ENCODE measurements around the gene ANTXRL.

ANTXRL gene

GRCh38 chr10:46308666-46309450, 22.1 kb downstream of the ANTXRL start:
- H3K4me3 ChIP-seq (replicated peaks; ENCODE audit: insufficient read depth, low read length) = no peak overlapping the region
- no peaks in the 10 kb centered on the region for H3K27me3 ChIP-seq (ENCODE audit: insufficient read depth, poor library complexity, severe bottlenecking)
- DNase-seq (ENCODE audit: low read depth in 1 of 2, low spot score in 1 of 2) = no peak
- no peak for TF ChIP-seq GABPA (IDR thresholded peaks at IDR 0.05; ENCODE audit: low read depth)
- H3K27ac ChIP-seq (replicated peaks) = no peak overlapping the region

- H3K27me3 ChIP-seq (ENCODE audit: insufficient read depth, poor library complexity, severe bottlenecking) = no peaks in the 10 kb centered on the region
- DNase-seq (ENCODE audit: low read depth in 1 of 2, low spot score in 1 of 2) = peak in 1 of 2 experiments; percentile 40
- TF ChIP-seq POLR2AphosphoS5 (IDR thresholded peaks at IDR 0.05; ENCODE audit: low read depth) (no peak), REST (IDR thresholded peaks at IDR 0.05; ENCODE audit: insufficient replicate concordance, low read depth) (no peak)
- TF ChIP-seq, protein P1, sequence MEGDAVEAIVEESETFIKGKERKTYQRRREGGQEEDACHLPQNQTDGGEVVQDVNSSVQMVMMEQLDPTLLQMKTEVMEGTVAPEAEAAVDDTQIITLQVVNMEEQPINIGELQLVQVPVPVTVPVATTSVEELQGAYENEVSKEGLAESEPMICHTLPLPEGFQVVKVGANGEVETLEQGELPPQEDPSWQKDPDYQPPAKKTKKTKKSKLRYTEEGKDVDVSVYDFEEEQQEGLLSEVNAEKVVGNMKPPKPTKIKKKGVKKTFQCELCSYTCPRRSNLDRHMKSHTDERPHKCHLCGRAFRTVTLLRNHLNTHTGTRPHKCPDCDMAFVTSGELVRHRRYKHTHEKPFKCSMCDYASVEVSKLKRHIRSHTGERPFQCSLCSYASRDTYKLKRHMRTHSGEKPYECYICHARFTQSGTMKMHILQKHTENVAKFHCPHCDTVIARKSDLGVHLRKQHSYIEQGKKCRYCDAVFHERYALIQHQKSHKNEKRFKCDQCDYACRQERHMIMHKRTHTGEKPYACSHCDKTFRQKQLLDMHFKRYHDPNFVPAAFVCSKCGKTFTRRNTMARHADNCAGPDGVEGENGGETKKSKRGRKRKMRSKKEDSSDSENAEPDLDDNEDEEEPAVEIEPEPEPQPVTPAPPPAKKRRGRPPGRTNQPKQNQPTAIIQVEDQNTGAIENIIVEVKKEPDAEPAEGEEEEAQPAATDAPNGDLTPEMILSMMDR (IDR thresholded peaks at IDR 0.05; ENCODE audit: insufficient read depth, low read length) = no peak
Measured at GRCh38 chr10:46309511-46310142, 22.8 kb downstream of the ANTXRL start.

DNA sequence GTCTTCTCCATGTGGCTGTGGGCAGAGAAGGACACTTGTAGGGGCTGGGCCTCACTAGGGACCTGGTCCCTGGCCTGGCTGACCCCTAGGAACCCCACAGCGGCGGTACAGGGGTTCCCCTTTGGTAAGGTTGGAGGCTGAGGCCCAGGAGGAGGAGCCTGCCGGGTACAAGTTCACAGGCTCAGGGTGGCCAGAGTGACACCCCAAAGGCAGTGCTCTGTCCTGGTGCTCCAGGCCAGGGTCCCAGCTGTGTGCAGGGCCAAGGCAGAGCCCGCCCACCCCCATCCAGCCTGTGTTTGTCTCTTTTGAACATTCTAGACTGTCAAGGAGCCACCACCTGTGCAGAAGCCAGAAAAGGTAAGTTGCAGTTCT, 23.3 kb downstream of the ANTXRL start:
- DNase-seq (ENCODE audit: low read depth in 1 of 2, low spot score in 1 of 2) = no peak
- H3K4me3 ChIP-seq (replicated peaks; ENCODE audit: insufficient read depth, low read length) = no peak overlapping the region
- no peaks in the 10 kb centered on the region for H3K27me3 ChIP-seq (ENCODE audit: insufficient read depth, poor library complexity, severe bottlenecking)
- TF ChIP-seq, protein P1 (IDR thresholded peaks at IDR 0.05; ENCODE audit: insufficient read depth, low read length) = no peak
- TF ChIP-seq GABPA (IDR thresholded peaks at IDR 0.05; ENCODE audit: low read depth) = no peak
- TF ChIP-seq SPI1 (IDR thresholded peaks at IDR 0.05; ENCODE audit: borderline replicate concordance, low read depth) = no peak
- no peak for TF ChIP-seq POLR2AphosphoS5 (IDR thresholded peaks at IDR 0.05; ENCODE audit: low read depth)
- TF ChIP-seq REST (IDR thresholded peaks at IDR 0.05; ENCODE audit: insufficient replicate concordance, low read depth) = no peak
- H3K27ac ChIP-seq (replicated peaks) = no peak overlapping the region

More at GRCh38 chr10:46309511-46310142, 22.8 kb downstream of the ANTXRL start:
- H3K4me3 ChIP-seq (replicated peaks; ENCODE audit: insufficient read depth, low read length) = no peak overlapping the region
- H3K27ac ChIP-seq (replicated peaks) = no peak overlapping the region

DNA sequence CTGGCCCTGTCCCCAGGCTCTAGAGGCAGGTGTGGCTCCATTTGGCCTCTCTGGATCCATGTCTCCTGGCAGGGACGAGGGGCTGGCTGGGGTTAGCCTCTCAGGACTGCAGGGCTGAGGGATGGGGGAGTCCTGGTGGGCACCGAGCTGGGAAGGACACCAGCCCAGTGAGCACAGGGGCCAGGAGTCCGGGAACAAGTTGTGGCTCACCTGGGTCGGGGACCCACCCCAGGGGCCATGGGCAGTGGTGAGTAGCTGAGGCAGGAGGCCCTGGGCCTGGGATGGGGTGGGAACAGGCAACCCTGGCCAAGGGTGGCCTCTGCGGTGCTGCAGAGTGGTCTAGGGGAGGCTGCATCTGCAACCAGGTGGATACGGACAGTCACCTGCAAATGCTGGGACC, 24.1 kb downstream of the ANTXRL start:
- Histone ChIP-seq H3K27ac (replicated peaks) (no peak overlapping the region), H3K4me3 (replicated peaks; ENCODE audit: insufficient read depth, low read length) (no peak overlapping the region), H3K27me3 (ENCODE audit: insufficient read depth, poor library complexity, severe bottlenecking) (no peaks in the 10 kb centered on the region)
- DNase-seq (ENCODE audit: low read depth in 1 of 2, low spot score in 1 of 2) = no peak
- no peak for TF ChIP-seq GABPA (IDR thresholded peaks at IDR 0.05; ENCODE audit: low read depth)
- TF ChIP-seq, protein P1 (IDR thresholded peaks at IDR 0.05; ENCODE audit: insufficient read depth, low read length) = no peak
- TF ChIP-seq REST (IDR thresholded peaks at IDR 0.05; ENCODE audit: insufficient replicate concordance, low read depth) = no peak
- TF ChIP-seq POLR2AphosphoS5 (IDR thresholded peaks at IDR 0.05; ENCODE audit: low read depth) = no peak
- TF ChIP-seq SPI1 (IDR thresholded peaks at IDR 0.05; ENCODE audit: borderline replicate concordance, low read depth) = no peak

Data from HL-60 (cell line).